NCI-H2107 treated with DMSO at 0.1 percent for 48 hours (cell line): Measurements from ENCODE around the gene TIGD6.
A peak's percentile ranks its signal among the peaks of the same experiment; 100 is the strongest.

Experiments used
- DNase-seq: peaks from one replicate; lab custom pipeline; 2025; ENCODE audit not compliant: unreplicated experiment; lab: John Stamatoyannopoulos, UW

The TIGD6 gene

DNA sequence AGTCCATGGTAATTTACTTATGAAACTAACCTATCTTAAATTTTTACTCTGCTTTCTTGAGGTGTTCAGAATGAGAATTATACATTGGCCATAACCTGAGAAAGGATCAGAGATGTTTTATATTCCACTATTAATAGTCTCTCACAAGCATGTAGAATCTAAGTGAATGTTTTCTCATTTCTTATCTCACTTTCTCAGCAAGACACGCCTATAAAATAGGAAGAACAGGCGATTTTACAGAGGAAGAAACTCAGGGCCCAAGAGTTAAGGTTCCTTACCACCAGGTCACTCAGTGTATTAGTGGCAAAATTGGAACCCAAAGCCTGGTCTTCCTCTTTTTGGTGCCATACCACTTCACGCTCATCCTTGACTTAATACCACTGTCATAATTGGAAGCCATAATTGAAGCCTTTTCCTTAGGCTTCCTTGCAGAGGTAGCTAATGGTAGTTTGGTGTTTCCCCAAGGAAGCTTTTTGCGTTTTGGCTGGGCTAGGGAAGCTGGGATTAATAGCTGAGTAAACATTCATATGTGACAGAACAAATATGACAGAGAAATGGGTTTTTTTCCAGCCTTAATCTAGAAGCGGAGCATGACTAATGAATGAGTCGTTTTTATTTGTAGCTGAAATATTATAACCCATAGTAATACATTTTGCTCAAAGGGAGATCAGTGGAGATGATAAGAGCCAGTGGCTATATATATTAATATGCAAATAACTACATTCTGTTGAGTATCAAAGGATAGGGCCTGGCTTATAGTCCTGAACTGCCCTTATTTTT is 17.0 kb upstream of the TIGD6 start:
- DNase-seq: no peak

- DNase-seq: no peak
These were observed 16.1 kb upstream of the TIGD6 start for GRCh38 chr5:150016537-150016936.

- no peak for DNase-seq
These were observed 15.0 kb upstream of the TIGD6 start for GRCh38 chr5:150015415-150015814.

GRCh38 chr5:150014456-150014855 is 14.0 kb upstream of the TIGD6 start:
- no peak for DNase-seq

DNA sequence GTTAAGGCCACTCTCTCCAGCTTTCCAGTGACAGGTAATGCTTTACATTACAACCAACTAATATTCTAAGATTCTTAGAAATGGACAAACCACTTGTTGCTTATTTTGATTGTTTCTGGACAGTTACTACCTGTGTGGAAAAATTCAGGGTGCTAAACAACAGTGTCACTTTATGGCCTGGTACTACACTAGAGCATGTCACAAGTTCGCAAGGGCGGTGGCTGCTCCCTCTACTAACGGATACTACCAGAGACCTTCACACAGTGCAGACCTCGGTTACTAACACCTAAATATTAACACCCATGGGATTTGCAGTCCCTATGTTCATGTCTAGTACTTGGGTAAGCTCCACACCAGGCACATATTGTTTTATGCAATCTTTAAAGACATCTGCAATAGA is 13.5 kb upstream of the TIGD6 start:
- no peak for DNase-seq

DNA sequence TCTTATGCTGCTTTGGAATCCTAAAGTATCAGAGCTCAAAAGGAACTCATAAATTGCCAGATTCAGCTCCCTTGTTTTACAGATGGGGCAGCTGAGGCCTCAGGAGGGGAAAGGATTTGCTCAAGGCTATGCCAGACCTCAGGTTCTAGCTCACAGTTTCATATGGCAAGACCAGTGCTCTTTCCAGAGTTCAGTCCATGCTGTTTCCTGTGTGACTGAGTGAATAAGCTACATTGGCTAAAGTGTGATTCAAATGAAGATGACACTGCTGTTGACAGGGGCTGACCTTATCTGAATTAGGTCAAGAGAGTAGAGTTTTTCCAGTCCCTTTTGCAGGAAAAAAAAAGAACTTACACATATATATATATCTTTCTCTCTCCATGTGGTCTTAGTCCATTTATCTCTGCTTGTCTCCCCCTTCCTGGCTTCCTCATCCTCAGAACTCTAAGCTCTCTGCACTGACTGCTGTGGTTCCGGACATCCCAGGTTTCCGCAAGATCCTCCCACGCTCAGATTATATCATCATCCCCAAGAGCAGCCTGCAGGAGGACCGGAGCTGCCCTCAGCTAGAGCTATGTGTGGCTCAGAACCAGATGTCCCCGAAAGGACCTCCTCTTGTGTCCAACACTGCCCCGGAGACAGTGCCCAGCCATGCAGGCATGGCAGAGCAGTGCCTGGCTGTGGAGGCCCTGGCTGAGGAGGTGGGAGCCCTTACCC is 9.4 kb upstream of the TIGD6 start:
- no peak for DNase-seq

GRCh38 chr5:150007050-150007449 is 6.6 kb upstream of the TIGD6 start:
- DNase-seq: no peak

GRCh38 chr5:150006318-150006717 is 5.9 kb upstream of the TIGD6 start:
- DNase-seq: no peak

DNA sequence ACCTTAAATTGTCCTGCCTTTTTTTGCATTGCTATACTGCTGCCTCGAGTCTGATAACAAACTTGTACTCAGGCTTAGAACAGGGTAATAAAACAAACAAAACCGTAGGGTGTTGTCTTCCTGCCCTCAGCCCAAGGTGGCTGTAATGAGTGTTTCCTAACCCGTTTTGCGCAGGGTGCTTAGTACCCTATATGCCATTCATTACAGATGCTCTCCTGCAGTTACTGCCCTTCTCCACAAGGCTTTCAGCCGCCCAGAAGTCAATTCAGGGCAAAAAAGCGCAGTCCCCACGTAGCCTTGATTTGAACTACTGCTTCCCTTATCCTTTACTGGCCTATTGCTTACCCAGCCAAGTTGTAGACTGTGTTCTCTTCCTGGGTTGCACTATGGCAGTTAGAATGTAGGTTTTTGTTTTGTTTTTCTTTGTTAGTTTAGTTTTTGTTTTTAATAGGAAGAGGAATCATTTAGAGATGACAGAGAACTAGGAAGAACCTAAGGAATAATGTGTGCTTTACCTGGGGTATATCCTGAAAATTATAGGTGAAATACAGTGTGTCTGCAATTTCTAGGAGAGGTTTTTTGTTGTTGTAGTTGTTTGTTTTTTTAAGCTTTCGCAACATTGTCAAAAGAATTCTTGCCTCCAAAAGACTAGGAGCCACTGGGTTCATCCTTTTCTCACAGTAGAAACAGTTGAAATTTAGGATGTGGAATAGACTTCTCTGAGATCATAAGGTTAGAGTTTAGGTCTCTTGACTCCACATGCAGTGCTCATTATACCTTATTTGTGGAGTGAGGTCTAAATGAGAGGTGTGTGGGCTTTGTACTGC is 1.4 kb upstream of the TIGD6 start:
- DNase-seq: peak; percentile 38

GRCh38 chr5:150000990-150001659 is 671 bp upstream of the TIGD6 start:
- DNase-seq: no peak

DNA sequence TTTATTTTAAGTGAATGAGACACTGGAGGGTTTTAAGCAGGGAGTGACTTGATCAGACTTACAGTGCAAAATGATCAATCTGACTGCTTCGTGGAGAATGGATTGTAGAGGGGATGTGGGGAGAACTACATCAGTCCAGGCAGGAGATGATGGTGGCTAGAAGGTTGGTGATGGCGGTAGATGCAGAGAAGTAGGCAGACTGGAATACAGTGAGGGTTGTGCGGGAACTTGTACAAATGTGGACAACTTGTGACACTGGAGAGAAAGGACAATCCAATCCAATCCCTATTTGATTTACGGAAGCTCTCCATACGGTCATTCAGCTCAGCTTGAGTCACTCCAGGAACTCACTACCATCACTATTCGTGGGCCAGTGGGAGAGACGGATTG is 593 bp downstream of the TIGD6 start:
- DNase-seq: no peak

- DNase-seq: no peak
These were observed 1.1 kb downstream of the TIGD6 start for GRCh38 chr5:149999359-149999758.

GRCh38 chr5:149998281-149998680 is 2.2 kb downstream of the TIGD6 start:
- DNase-seq: no peak

DNA sequence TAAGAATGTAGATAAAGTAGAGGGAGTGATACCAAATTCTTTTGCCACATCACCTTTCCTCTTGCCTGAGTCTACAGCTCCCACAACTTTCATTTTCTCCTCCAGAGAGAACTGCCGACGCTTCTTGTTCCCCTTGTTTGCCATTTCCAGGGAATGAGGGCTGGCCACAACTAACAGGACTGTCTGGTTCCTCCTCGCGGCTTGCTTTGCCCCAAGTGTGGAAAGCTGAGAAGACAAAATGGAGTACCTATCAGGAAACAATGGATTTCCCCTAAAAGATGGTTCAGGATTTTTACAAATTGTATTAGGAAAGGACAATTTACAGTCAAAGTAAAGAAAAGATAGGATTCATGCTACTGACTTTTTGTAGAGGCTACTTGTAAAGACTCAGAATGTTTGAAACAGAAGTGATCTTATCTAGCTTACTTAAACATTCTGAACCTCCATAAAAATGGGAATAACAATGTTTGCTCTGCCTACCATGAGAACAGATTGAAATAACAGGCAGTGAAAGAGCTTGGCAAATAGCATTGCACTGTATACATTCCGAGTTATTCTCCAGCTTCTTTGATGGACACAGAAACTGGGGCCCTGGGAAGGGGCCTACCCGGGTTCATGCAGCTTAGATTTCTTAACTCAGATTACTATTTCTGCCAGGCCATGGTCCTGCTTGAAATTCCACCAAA is 4.1 kb downstream of the TIGD6 start:
- DNase-seq: no peak

GRCh38 chr5:149995385-149996204 is 4.9 kb downstream of the TIGD6 start:
- DNase-seq: no peak

DNA sequence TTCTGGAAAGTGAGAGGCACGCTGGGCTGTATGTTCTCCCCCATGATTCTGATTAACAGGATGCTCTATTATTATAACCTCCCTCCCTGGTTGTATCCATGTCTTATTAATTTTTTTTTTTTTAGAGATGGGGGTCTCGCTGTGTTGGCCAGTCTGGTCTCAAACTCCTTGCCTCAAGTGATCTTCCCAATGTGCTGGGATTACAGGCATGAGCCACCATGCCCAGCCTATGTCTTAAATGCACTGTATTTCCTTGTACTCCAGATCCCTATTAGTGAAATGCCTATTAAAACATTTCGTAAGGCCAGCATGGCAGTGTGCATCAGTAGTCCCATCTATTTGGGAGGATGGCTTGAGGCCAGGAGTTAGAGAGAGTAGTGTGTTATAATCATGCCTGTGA is 7.0 kb downstream of the TIGD6 start:
- no peak for DNase-seq

GRCh38 chr5:149990518-149991376 is 9.7 kb downstream of the TIGD6 start:
- DNase-seq: peak; percentile 31

DNA sequence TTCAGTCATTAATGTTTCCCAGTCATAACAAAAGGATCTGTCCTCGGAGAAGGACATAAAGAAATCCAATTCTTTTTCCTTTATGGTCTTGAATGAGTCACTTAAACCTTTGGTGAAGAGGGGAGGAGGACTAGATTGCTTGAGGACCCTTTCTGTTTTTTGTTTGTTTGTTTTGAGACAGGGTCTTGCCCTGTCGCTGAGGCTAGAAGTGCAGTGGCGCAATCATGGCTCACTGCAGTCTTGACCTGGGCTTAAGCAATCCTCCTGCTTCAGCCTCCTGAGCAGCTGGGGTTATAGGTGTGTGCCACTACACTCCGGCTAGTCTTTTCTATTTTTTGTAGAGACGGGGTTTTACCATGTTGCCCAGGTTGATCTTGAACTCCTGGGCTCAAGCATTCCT is 12.3 kb downstream of the TIGD6 start:
- DNase-seq: no peak

DNA sequence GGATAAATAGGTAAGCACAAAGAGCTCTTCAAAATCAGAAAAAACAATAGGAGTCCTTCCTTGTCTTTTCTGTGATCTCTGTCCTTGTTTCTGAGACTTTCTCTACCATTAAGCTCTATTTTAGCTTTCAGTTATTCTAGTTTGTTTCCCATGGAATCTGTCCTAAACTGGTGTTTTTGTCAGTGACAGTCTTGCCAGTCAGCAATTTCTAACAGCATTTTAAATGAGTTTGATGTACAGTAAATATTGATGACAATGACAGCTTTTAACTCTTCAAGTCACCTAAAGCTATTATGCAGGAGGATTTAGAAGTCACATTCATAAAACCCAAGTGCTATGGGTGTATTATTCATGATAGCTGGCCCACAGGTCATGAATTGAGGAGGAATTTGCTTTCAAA is 17.9 kb downstream of the TIGD6 start:
- no peak for DNase-seq
